IPS DF 6.9 (cell line): Measurements from ENCODE around the gene SHISA5.
"Not testable (repeated sequence)": the region's sequence is repeated elsewhere in the genome, so short reads cannot be mapped to it uniquely, and the experiment has no call there.

Experiments used
- DNase-seq: peaks from one replicate; pipeline ENCODE4 v3.0.0-alpha.2; 2013; ENCODE audit warnings: low read depth, low spot score
- H3K27ac ChIP-seq: one replicate; pipeline ENCODE4 v1.5.1; 2013; ENCODE audit warnings: low read length, control low read depth
- H3K27me3 ChIP-seq: 2 replicates; pipeline ENCODE4 v1.6.1; 2013; ENCODE audit warnings: mild to moderate bottlenecking, low read length; ENCODE audit not compliant: control insufficient read depth, insufficient read depth
- H3K36me3 ChIP-seq: 2 replicates; pipeline ENCODE4 v1.6.1; 2013; ENCODE audit warnings: low read length; ENCODE audit not compliant: control insufficient read depth, insufficient read depth
- H3K4me1 ChIP-seq: 2 replicates; pipeline ENCODE4 v1.6.1; 2013; ENCODE audit warnings: low read length; ENCODE audit not compliant: control insufficient read depth, insufficient read depth
- H3K4me3 ChIP-seq: 2 replicates; pipeline ENCODE4 v1.5.1; 2013; ENCODE audit warnings: mild to moderate bottlenecking, low read length
- H3K9me3 ChIP-seq: 2 replicates; pipeline ENCODE4 v1.6.1; 2013; ENCODE audit warnings: low read length, inconsistent platforms; ENCODE audit not compliant: control insufficient read depth, insufficient read depth
- WGBS: extraction: QIAGEN DNeasy Blood & Tissue Kit; methylation state at CpG from one replicate; pipeline ENCODE4 v1.1.7; 2013; ENCODE audit warnings: mixed read lengths, missing lambda C conversion rate; ENCODE audit not compliant: insufficient read length, insufficient coverage; 5-methylcytosine and 5-hydroxymethylcytosine counted together

The SHISA5 gene

DNA sequence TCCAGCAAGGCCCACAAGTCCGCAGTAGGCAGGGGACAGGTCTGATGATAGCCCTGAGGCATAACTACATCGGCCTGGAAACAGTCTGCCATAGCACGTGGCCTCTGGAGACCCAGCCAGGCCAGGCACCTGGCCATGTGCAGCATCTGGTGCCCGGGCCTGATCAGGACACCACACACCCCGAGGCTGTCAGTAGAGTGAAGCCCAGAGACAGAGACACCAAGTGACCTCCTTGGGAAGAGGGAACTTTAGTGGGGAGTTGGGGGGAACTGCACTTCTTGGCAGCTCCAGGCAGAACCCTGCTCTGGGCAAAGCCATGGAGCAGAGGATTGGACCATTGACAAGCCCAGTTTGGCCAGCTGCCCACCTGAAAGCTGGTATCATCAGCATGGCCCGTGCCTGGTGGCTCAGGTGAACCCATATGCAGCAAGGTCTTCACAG, 1.2 kb downstream of the SHISA5 start:
- Histone ChIP-seq H3K36me3 (no peaks in the 10 kb centered on the region), H3K9me3 (no peaks in the 10 kb centered on the region), H3K4me1 (peaks cover 12% of the 10 kb centered on the region), H3K27me3 (no peaks in the 10 kb centered on the region), H3K4me3 (no peak overlapping the region), H3K27ac (no peak overlapping the region)
- DNase-seq: no peak
- no CpG with 5 or more reads among the region's 6 CpGs for WGBS

DNA sequence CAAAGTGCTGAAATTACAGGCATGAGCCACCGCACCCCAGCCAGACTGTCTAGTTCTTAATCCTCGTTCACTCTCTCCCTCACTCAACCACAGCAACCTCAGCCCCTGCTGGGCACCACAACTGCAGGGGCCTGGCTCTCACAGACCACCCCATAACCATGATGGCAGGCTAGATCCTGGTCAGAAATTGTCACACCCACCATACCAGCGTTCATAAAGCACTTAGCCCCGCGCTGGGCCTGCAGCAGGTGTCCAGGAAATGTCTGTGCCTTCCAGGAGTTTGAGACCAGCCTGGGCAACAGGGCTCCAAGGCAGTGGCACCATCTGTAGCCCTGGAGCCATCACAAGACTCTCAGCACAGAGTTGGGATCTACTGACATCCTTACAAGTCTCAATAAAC, 1.9 kb downstream of the SHISA5 start:
- peaks cover 9% of the 10 kb centered on the region for H3K4me1 ChIP-seq
- WGBS: no CpG with 5 or more reads among the region's 5 CpGs
- no peaks in the 10 kb centered on the region for H3K9me3 ChIP-seq
- DNase-seq: no peak
- H3K27ac ChIP-seq: no peak overlapping the region
- no peaks in the 10 kb centered on the region for H3K36me3 ChIP-seq
- no peaks in the 10 kb centered on the region for H3K27me3 ChIP-seq
- H3K4me3 ChIP-seq: no peak overlapping the region

DNA sequence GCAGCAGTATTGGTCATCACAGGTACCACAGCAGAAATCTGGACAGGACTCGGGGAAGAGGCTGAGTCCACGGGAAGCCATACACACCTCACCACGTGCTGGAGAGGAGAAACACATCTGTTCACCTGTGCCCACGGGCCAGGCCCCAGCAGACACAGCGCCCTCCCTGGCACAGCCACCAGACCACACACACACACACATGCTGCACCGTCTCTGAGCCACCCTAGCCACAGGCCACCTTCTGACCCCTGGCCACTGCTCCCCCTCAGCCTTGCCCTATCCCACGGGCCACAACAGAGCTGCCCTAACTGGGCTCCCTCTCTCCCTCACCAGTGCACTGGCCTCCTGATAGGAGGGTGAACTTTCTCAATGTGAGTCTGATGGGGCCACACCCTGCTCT, 2.8 kb downstream of the SHISA5 start:
- no peak for DNase-seq
- Histone ChIP-seq H3K27me3 (no peaks in the 10 kb centered on the region), H3K27ac (no peak overlapping the region), H3K4me3 (no peak overlapping the region; the same call in 1 of the 2 replicates), H3K36me3 (no peaks in the 10 kb centered on the region), H3K9me3 (no peaks in the 10 kb centered on the region), H3K4me1 (peaks cover 8% of the 10 kb centered on the region)
- no CpG with 5 or more reads among the region's 7 CpGs for WGBS

DNA sequence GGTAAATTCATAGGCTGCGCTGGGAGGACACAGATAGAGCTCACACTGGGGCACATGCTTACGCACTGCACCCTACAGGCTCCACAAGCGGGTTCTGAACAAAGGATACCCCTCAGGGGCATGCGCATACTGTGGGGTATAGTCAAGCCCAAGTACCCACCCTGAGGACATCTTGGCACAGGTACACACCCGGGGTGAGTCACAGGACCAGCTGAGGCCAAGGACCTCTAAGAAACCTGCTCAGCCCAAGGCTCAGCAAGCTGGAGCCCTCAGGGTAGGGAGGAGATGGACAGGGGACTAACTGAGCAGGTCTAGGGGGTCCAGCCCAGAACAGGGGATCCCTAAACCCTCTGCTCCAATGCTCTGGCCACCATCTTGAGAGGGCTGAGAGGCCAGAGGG, 3.3 kb downstream of the SHISA5 start:
- Histone ChIP-seq H3K4me1 (peaks cover 8% of the 10 kb centered on the region), H3K27me3 (no peaks in the 10 kb centered on the region), H3K9me3 (no peaks in the 10 kb centered on the region), H3K4me3 (no peak overlapping the region), H3K36me3 (no peaks in the 10 kb centered on the region), H3K27ac (no peak overlapping the region)
- DNase-seq: no peak
- WGBS: no CpG with 5 or more reads among the region's 5 CpGs

DNA sequence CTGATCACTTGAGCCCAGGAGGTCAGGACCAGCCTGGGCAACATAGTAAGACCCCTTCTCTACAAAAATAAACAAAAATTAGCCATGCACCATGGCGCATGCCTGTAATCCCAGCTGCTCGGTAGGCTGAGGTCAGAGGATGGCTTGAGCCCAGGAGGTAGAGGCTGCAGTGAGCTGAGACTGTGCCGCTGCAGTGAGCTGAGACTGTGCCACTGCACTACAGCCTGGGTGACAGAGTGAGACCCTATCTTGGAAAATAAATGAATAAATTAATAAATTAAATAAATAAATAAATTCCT, 10.8 kb downstream of the SHISA5 start:
- no peaks in the 10 kb centered on the region; the same call in 1 of the 2 replicates for H3K4me1 ChIP-seq
- no peak overlapping the region for H3K27ac ChIP-seq
- H3K36me3 ChIP-seq: no peaks in the 10 kb centered on the region
- H3K9me3 ChIP-seq: no peaks in the 10 kb centered on the region
- WGBS: no CpG with 5 or more reads among the region's 3 CpGs
- no peaks in the 10 kb centered on the region for H3K27me3 ChIP-seq
- DNase-seq: no peak
- no peak overlapping the region for H3K4me3 ChIP-seq

DNA sequence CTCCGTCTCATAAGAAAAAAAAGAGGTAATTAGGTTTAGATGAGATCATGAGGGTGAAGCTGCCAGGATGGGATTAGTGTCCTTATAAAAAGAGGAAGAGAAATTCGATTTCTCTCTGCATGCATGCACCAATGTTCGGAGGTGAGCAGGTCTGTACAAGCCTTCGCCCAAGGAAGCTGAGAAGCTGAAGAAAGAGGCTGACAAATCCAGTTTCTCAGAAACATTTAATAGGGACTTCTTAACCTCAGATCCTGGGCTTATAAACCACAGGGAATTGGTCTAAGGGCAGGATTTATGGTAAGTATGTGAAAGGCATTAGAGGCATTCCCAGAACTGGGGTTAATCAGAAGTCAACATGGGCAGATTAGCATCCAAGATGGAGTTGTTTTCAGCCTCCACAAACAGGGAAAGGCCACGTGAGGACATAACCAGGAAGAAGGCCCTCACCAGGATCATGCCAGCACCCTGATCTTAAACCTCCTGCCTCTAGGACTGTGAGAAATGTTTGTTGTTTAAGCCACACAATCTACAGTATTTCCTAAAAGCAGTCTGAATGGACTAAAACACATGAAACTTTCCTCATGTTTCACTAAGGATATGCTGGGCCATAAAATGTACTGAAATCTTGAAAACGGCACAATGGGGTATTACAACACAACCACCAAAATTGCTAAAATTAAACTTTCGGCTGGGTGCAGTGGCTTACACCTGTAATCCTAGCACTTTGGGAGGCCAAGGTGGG, 11.3 kb downstream of the SHISA5 start:
- Histone ChIP-seq H3K4me1 (no peaks in the 10 kb centered on the region; the same call in 1 of the 2 replicates), H3K27me3 (no peaks in the 10 kb centered on the region), H3K27ac (no peak overlapping the region), H3K36me3 (no peaks in the 10 kb centered on the region), H3K9me3 (no peaks in the 10 kb centered on the region), H3K4me3 (no peak overlapping the region)
- DNase-seq: no peak
- no CpG with 5 or more reads among the region's 7 CpGs for WGBS

DNA sequence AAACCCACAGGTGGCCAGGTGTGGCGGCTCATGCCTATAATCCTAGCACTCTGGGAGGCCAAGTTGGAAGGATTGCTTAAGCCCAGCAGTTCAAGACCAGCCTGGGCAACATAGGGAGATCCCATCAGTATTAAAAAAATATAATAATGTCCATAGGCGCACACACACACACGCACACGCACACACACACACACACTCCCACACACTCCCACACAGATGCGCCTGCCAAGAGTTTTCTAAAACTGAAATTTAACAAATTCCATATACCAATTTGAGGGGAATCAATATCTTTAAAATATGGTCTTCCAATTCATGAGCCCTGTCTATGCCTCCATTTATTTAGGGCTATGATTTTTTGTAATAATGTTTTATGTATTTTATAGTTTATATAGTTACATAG, 17.0 kb downstream of the SHISA5 start:
- Histone ChIP-seq H3K36me3 (no peaks in the 10 kb centered on the region), H3K27ac (no peak overlapping the region), H3K27me3 (no peaks in the 10 kb centered on the region), H3K4me1 (no peaks in the 10 kb centered on the region; the same call in 1 of the 2 replicates), H3K4me3 (no peak overlapping the region), H3K9me3 (no peaks in the 10 kb centered on the region; the same call in 1 of the 2 replicates)
- DNase-seq: no peak
- WGBS: 100% methylated on average over 2 of the region's 5 CpGs

DNA sequence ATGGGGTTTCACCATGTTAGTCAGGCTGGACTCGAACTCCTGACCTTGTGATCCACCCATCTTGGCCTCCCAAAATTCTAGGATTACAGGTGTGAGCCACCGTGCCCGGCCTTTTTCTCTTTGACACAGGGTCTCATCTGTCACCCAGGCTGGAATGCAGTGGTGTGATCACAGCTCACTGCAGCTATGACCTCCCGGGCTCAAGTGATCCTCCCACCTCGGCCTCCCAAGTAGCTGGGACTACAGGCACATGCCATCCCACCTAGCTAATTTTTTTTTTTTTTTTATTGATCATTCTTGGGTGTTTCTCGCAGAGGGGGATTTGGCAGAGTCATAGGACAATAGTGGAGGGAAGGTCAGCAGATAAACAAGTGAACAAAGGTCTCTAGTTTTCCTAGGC, 21.2 kb downstream of the SHISA5 start:
- not testable (repeated sequence) for H3K36me3 ChIP-seq, H3K4me3 ChIP-seq, H3K9me3 ChIP-seq, H3K4me1 ChIP-seq, H3K27ac ChIP-seq, H3K27me3 ChIP-seq, DNase-seq
- no CpG with 5 or more reads among the region's 6 CpGs for WGBS

DNA sequence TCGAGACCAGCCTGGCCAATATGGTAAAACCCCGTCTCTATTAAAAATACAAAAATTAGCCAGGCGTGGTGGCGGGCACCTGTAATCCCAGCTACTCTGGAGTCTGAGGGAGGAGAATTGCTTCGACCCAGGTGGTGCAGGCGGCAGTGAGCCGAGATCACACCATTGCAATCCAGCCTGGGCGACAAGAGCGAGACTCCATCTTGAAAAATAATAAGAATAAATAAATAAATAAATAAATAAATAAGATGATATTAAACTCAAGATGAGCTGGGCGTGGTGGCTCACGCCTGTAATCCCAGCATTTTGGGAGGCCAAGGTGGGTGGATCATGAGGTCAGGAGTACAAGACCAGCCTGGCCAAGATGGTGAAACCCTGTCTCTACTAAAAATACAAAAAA, 23.1 kb downstream of the SHISA5 start:
- H3K27me3 ChIP-seq, H3K4me1 ChIP-seq, H3K9me3 ChIP-seq, DNase-seq, H3K27ac ChIP-seq, H3K36me3 ChIP-seq, H3K4me3 ChIP-seq: not testable (repeated sequence)
- WGBS: no CpG with 5 or more reads among the region's 11 CpGs

DNA sequence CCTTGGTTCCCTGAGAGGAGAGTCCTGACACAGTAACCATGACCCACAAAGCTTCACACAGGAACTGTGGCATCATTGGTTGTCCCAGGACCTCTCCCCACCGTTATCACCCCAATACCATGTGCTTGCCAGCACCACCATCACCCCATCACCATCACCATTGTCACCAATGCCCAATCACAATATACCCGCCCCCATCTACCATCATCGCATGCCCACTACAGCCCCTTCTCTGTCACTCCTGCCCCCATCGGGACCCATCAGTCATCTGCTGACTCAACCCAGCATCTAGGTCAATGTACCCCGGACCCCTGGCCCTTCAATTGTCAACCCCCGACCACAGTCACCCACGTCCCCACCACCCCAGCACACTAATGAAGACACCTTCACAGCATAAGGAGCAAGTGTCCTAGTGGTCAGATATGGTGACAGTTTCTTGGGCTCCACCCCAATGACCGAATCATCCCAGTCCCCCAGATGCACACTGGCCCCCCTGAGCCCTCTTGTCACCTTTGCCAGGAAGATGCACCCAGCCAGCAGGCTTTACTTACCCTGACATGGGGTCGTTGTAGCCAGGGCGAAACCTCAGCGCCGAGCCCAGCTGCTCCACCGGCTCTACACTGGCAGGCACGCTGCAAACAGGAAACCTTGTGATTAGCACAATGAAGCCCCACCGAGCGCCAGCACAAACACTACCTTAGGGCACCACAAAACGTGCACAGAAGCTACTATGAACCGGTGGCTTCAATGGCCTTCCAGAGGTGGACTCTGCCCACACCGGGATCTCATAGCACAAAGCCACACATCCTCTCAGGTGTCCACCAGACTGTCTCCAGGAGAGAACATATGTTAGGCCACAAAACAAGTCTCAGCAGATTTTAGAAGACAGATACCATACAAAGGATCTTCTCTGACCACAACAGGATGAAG, 25.1 kb downstream of the SHISA5 start:
- Histone ChIP-seq H3K27ac (no peak overlapping the region), H3K4me1 (peaks cover 8% of the 10 kb centered on the region), H3K36me3 (no peaks in the 10 kb centered on the region), H3K4me3 (no peak overlapping the region), H3K27me3 (no peaks in the 10 kb centered on the region), H3K9me3 (no peaks in the 10 kb centered on the region)
- no peak for DNase-seq
- no CpG with 5 or more reads among the region's 19 CpGs for WGBS
